Endothelial cell of umbilical vein (primary cell): Measurements from ENCODE around the gene KL. TPM values are rescaled to one million over a fixed set of nuclear protein-coding genes. Genes with fewer than 3 reads are reported as not detected.

Source experiments
- BruUV-seq: library from RNA; stranded (reverse); fragments of 400-500 nt; replicated peaks from 2 replicates; lab custom pipeline; 2021; lab: Mats Ljungman, UMichigan
- CTCF ChIA-PET: fragments of 300-600, 350-600 bp; sonication (Branson Sonifier 250); formaldehyde crosslinking; loops from one replicate; lab custom pipeline; 2021; ENCODE audit warnings: antibody characterized with exemption, inconsistent platforms; lab: Charles Lee
- POLR2A ChIA-PET: fragments of 300-600, 350-600 bp; sonication (Branson Sonifier 250); formaldehyde crosslinking; loops from one replicate; lab custom pipeline; 2021; ENCODE audit warnings: antibody characterized with exemption, inconsistent platforms; lab: Charles Lee
- DNase-seq: peaks from one replicate; pipeline ENCODE4 v3.0.0-alpha.2; 2011; ENCODE audit warnings: low read depth, low spot score
- FAIRE-seq: peaks from 2 replicates; lab custom pipeline; 2011; peaks lifted over from hg19 to GRCh38; lab: Jason Lieb, UNC
- H2AFZ ChIP-seq: 2 replicates; pipeline ENCODE4 v1.6.0; 2012; ENCODE audit warnings: low read depth, low read length, control low read depth, inconsistent platforms
- H3K27ac ChIP-seq: 2 replicates; pipeline ENCODE4 v1.5.1; 2011; ENCODE audit warnings: low read depth, mild to moderate bottlenecking, control low read depth, low read length, moderate library complexity; ENCODE audit not compliant: insufficient read depth
- H3K27me3 ChIP-seq, 2 experiments: 2 replicates each; pipeline versions ENCODE4 v1.6.0 to v1.6.1; 2011; ENCODE audit warnings: low read length in 2 of 2, mixed read lengths in 1 of 2; ENCODE audit not compliant: control insufficient read depth in 2 of 2, insufficient read depth in 2 of 2
- H3K36me3 ChIP-seq, 2 experiments: 2 replicates in 1 of 2; 3 replicates in 1 of 2; pipeline ENCODE4 v1.5.1; 2011; ENCODE audit warnings: low read length in 2 of 2, mild to moderate bottlenecking in 1 of 2, moderate library complexity in 1 of 2; ENCODE audit not compliant: control insufficient read depth in 2 of 2, insufficient read depth in 2 of 2; ENCODE audit errors: extremely low read depth in 1 of 2
- H3K4me1 ChIP-seq: 3 replicates; pipeline ENCODE4 v1.5.1; 2011; ENCODE audit warnings: mild to moderate bottlenecking, low read length; ENCODE audit not compliant: control insufficient read depth, insufficient read depth; ENCODE audit errors: extremely low read depth
- H3K4me2 ChIP-seq: 2 replicates; pipeline ENCODE4 v1.6.1; 2011; ENCODE audit warnings: low read length, control low read depth, mixed read lengths; ENCODE audit not compliant: insufficient read depth
- H3K4me3 ChIP-seq, 3 experiments: fragments of 200-600 bp in 1 of 3; sonication (generic), shearing (Covaris generic) in 1 of 3; replicated peaks in 1 of 3; 2 replicates each; pipeline ENCODE4 v1.5.1; 2011 to 2016; ENCODE audit warnings: control low read depth in 3 of 3, low read length in 3 of 3, mild to moderate bottlenecking in 2 of 3, inconsistent platforms in 1 of 3, low read depth in 1 of 3, moderate library complexity in 1 of 3; ENCODE audit not compliant: insufficient read depth in 1 of 3
- H3K79me2 ChIP-seq: 2 replicates; pipeline ENCODE4 v1.6.0; 2012; ENCODE audit warnings: low read length, inconsistent platforms; ENCODE audit not compliant: control insufficient read depth, insufficient read depth
- H3K9ac ChIP-seq: replicated peaks from 2 replicates; pipeline ENCODE3; 2011; ENCODE audit warnings: low read length, control low read depth; ENCODE audit not compliant: insufficient read depth; ENCODE audit errors: extremely low read depth
- H3K9me1 ChIP-seq: replicated peaks from 3 replicates; pipeline ENCODE4 v1.6.0; 2011; ENCODE audit warnings: mild to moderate bottlenecking, low read length; ENCODE audit not compliant: control insufficient read depth, insufficient read depth; ENCODE audit errors: extremely low read depth
- H3K9me3 ChIP-seq: replicated peaks from 2 replicates; pipeline ENCODE4 v1.5.1; 2012; ENCODE audit warnings: low read length, inconsistent platforms; ENCODE audit not compliant: control insufficient read depth, insufficient read depth
- H4K20me1 ChIP-seq: replicated peaks from 2 replicates; pipeline ENCODE3; 2011; ENCODE audit warnings: mild to moderate bottlenecking, low read length; ENCODE audit not compliant: control insufficient read depth, insufficient read depth; ENCODE audit errors: extremely low read depth
- FOS ChIP-seq: IDR thresholded peaks from 2 replicates; pipeline ENCODE4 v1.6.1; 2011; ENCODE audit warnings: mild to moderate bottlenecking, low read length, moderate library complexity, borderline replicate concordance; ENCODE audit not compliant: insufficient read depth
- GATA2 ChIP-seq: IDR thresholded peaks from 2 replicates; pipeline ENCODE4 v1.7.0; 2011; ENCODE audit warnings: low read depth, mild to moderate bottlenecking, moderate library complexity, mixed read lengths, low read length; ENCODE audit not compliant: insufficient read length, insufficient read depth
- JUN ChIP-seq: IDR thresholded peaks from 2 replicates; pipeline ENCODE4 v1.6.1; 2011; ENCODE audit warnings: borderline replicate concordance, low read depth; ENCODE audit not compliant: insufficient read length, insufficient read depth
- MYC ChIP-seq: IDR thresholded peaks from one replicate; pipeline ENCODE4 v1.6.1; 2011; ENCODE audit warnings: mild to moderate bottlenecking, low read depth, low read length
- POLR2A ChIP-seq: IDR thresholded peaks from 2 replicates; pipeline ENCODE4 v1.6.1; 2012; ENCODE audit warnings: low read depth, mild to moderate bottlenecking, control low read depth, low read length
- POLR2AphosphoS5 ChIP-seq: IDR thresholded peaks from 2 replicates; pipeline ENCODE4 v1.6.1; 2012; ENCODE audit warnings: low read depth, mild to moderate bottlenecking, control low read depth, low read length, moderate library complexity; ENCODE audit not compliant: insufficient read depth
- dilution Hi-C: fragments of 300-500 bp; cut with MboI; formaldehyde crosslinking; loops from one replicate; pipeline ENCODE4 v1.15.0; 2019; ENCODE audit warnings: low sequenced_read_pairs; ENCODE audit not compliant: extremely low pct_ligation_motif_present
- intact Hi-C: fragments of 100-400 bp; cut with micrococcal nuclease; formaldehyde crosslinking; loops from one replicate; pipeline ENCODE4 v1.10.0; 2022
- polyA plus RNA-seq, 4 experiments: library from polyadenylated mRNA; depleted of rRNA in 3 of 4; stranded (reverse) in 3 of 4; unstranded in 1 of 4; fragments of >200 nt; gene quantifications; 2 replicates each; pipeline versions ENCODE4 v1.2.1 to v1.2.3, GENCODE V29; 2011 to 2012; ENCODE audit warnings: missing spikeins in 1 of 4
- total RNA-seq: library from RNA; stranded (reverse); gene quantifications from 2 replicates; pipeline ENCODE4 v1.2.3, GENCODE V29; 2021
- TF ChIP-seq, protein P1 (sequence below): IDR thresholded peaks from 2 replicates; pipeline ENCODE4 v1.6.1; 2011; ENCODE audit not compliant: insufficient read depth, insufficient read length
- TF ChIP-seq, protein P2 (sequence below), 2 donors: IDR thresholded peaks; 1 replicate in 1 of 2; 2 replicates in 1 of 2; pipeline ENCODE4 v1.5.1; 2011; ENCODE audit warnings: low read length in 2 of 2, mild to moderate bottlenecking in 2 of 2, moderate library complexity in 2 of 2, control low read depth in 1 of 2, inconsistent platforms in 1 of 2, low read depth in 1 of 2; ENCODE audit not compliant: insufficient read depth in 1 of 2; ENCODE audit errors: extremely low read depth in 1 of 2

Gene KL
- total and polyA plus RNA-seq, 2 donors (not counting 3 experiments of a cell fraction or from before 2014, with no cell fraction given), result 0.01 to 0.07 TPM

DNA sequence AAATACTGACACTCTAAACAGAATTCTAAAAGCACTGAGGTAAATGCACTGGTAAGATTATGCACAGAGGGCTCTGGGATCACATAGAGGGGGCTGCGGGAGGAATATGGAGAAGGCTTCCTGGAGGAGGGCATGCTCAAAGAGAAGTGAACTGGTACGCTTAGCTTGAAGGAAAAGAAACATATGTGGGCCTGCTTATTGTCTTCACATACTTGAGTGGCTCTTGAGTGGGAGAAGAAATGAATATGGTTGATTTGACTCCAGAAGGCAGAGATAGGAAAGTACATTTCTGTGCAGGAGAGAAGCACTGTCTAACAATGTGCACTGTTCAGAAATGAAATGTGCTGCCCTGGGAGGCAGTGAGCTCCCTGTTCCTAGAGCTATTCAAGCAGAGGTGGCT, 91.1 kb downstream of the KL start:
- no peak for TF ChIP-seq FOS
- TF ChIP-seq GATA2, result no peak
- TF ChIP-seq JUN, result no peak
- no peak for TF ChIP-seq POLR2AphosphoS5
- TF ChIP-seq MYC, result no peak
- TF ChIP-seq, protein P1, sequence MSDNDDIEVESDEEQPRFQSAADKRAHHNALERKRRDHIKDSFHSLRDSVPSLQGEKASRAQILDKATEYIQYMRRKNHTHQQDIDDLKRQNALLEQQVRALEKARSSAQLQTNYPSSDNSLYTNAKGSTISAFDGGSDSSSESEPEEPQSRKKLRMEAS, result no peak
- TF ChIP-seq, protein P2, sequence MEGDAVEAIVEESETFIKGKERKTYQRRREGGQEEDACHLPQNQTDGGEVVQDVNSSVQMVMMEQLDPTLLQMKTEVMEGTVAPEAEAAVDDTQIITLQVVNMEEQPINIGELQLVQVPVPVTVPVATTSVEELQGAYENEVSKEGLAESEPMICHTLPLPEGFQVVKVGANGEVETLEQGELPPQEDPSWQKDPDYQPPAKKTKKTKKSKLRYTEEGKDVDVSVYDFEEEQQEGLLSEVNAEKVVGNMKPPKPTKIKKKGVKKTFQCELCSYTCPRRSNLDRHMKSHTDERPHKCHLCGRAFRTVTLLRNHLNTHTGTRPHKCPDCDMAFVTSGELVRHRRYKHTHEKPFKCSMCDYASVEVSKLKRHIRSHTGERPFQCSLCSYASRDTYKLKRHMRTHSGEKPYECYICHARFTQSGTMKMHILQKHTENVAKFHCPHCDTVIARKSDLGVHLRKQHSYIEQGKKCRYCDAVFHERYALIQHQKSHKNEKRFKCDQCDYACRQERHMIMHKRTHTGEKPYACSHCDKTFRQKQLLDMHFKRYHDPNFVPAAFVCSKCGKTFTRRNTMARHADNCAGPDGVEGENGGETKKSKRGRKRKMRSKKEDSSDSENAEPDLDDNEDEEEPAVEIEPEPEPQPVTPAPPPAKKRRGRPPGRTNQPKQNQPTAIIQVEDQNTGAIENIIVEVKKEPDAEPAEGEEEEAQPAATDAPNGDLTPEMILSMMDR (IDR thresholded peaks at IDR 0.05; ENCODE audit: extremely low read depth in 1 of 2, insufficient read depth in 1 of 2, low read depth in 1 of 2, low read length in 2 of 2), result no peak
- TF ChIP-seq POLR2A, result no peak
- dilution Hi-C loops, result no loop called here
- FAIRE-seq (no peak), DNase-seq (no peak)
- no peaks in the 10 kb centered on the region for H3K9me3 ChIP-seq
- no peak overlapping the region for H3K9ac ChIP-seq
- peaks cover 21% of the 10 kb centered on the region for H3K4me1 ChIP-seq
- no TSS peak for BruUV-seq
- CTCF ChIA-PET, result interaction anchor here (1.2 kb wide), 1 partner anchor 46 kb away, joined by 4 read pairs; no protein-coding TSS in a partner anchor
- no peak overlapping the region for H3K4me3 ChIP-seq
- no peaks in the 10 kb centered on the region for H3K27me3 ChIP-seq
- H3K79me2 ChIP-seq, result no peaks in the 10 kb centered on the region
- H4K20me1 ChIP-seq, result peaks cover 2% of the 10 kb centered on the region
- H3K9me1 ChIP-seq, result no peaks in the 10 kb centered on the region
- POLR2A ChIA-PET, result no interaction called here
- intact Hi-C loops, result no loop called here
- no peak overlapping the region for H3K4me2 ChIP-seq
- H3K36me3 ChIP-seq, result peaks cover 24 to 28% of the 10 kb centered on the region in 2 experiments
- H2AFZ ChIP-seq, result no peak overlapping the region
- H3K27ac ChIP-seq, result no peak overlapping the region
